Measurements from ENCODE around the gene GRHPR. TPM values are rescaled to one million over a fixed set of nuclear protein-coding genes. Genes with fewer than 3 reads are reported as not detected.

GRHPR gene
- polyA plus RNA-seq, 1 donor from 2014 or later: 128 TPM

GRCh38 chr9:37377688-37378612 is 44.5 kb upstream of the GRHPR start:
- no peaks in the 10 kb centered on the region for H3K79me2 ChIP-seq (replicated peaks; ENCODE audit: insufficient read depth, low read length)
- H2AFZ ChIP-seq (ENCODE audit: low read depth, low read length): no peak overlapping the region
- TF ChIP-seq SMC3 (conservative IDR thresholded peaks at IDR 0.05; ENCODE audit: poor library complexity) (no peak), REST (IDR thresholded peaks at IDR 0.05; ENCODE audit: borderline replicate concordance) (no peak), POLR2AphosphoS5 (IDR thresholded peaks at IDR 0.05) (no peak), MXI1 (conservative IDR thresholded peaks at IDR 0.05; ENCODE audit: poor library complexity, severe bottlenecking) (no peak), TAF1 (IDR thresholded peaks at IDR 0.05; ENCODE audit: low read depth) (no peak), EZH2 (IDR thresholded peaks at IDR 0.05; ENCODE audit: borderline replicate concordance, insufficient read depth, low read length, poor library complexity, severe bottlenecking) (no peak), EP300 (conservative IDR thresholded peaks at IDR 0.05; ENCODE audit: poor library complexity, severe bottlenecking) (no peak), RAD21 (conservative IDR thresholded peaks at IDR 0.05) (no peak), CTCF (IDR thresholded peaks at IDR 0.05; ENCODE audit: poor library complexity, severe bottlenecking) (no peak)
- no peaks in the 10 kb centered on the region for H3K9me2 ChIP-seq (ENCODE audit: insufficient read depth, low read length)
- H3K9ac ChIP-seq (ENCODE audit: low read length): no peak overlapping the region
- H3K4me2 ChIP-seq (ENCODE audit: low read length): no peak overlapping the region
- H3K27ac ChIP-seq (ENCODE audit: low read length): no peak overlapping the region
- no peaks in the 10 kb centered on the region for H3F3A ChIP-seq (ENCODE audit: insufficient read depth, low read length, poor library complexity, severe bottlenecking)
- H3K4me3 ChIP-seq (ENCODE audit: low read length): no peak overlapping the region
- H3K27me3 ChIP-seq (ENCODE audit: insufficient read depth, low read depth, low read length): no peaks in the 10 kb centered on the region
- H3K9me3 ChIP-seq (ENCODE audit: low read length): no peaks in the 10 kb centered on the region
- no peaks in the 10 kb centered on the region for H4K20me1 ChIP-seq (ENCODE audit: insufficient read depth)
- H3K36me3 ChIP-seq (ENCODE audit: insufficient read depth, low read length): no peaks in the 10 kb centered on the region

- Histone ChIP-seq H3F3A (ENCODE audit: insufficient read depth, low read length, poor library complexity, severe bottlenecking) (no peaks in the 10 kb centered on the region), H3K27me3 (ENCODE audit: insufficient read depth, low read depth, low read length) (no peaks in the 10 kb centered on the region), H3K4me2 (ENCODE audit: low read length) (no peak overlapping the region), H3K4me3 (ENCODE audit: low read length) (no peak overlapping the region), H3K9ac (ENCODE audit: low read length) (no peak overlapping the region), H3K36me3 (ENCODE audit: insufficient read depth, low read length) (no peaks in the 10 kb centered on the region), H3K27ac (ENCODE audit: low read length) (no peak overlapping the region), H4K20me1 (ENCODE audit: insufficient read depth) (no peaks in the 10 kb centered on the region), H2AFZ (ENCODE audit: low read depth, low read length) (no peak overlapping the region), H3K9me3 (ENCODE audit: low read length) (no peaks in the 10 kb centered on the region), H3K79me2 (replicated peaks; ENCODE audit: insufficient read depth, low read length) (no peaks in the 10 kb centered on the region), H3K9me2 (ENCODE audit: insufficient read depth, low read length) (no peaks in the 10 kb centered on the region)
- TF ChIP-seq EP300 (conservative IDR thresholded peaks at IDR 0.05; ENCODE audit: poor library complexity, severe bottlenecking) (no peak), TAF1 (IDR thresholded peaks at IDR 0.05; ENCODE audit: low read depth) (no peak), RAD21 (conservative IDR thresholded peaks at IDR 0.05) (no peak), CTCF (IDR thresholded peaks at IDR 0.05; ENCODE audit: poor library complexity, severe bottlenecking) (no peak)
Observed at GRCh38 chr9:37378613-37379004, 43.9 kb upstream of the GRHPR start.
